Keratinocyte (primary cell): ENCODE data around the gene GRIK2. TPM values are rescaled to one million over a fixed set of nuclear protein-coding genes. Genes with fewer than 3 reads are reported as not detected.

Source experiments
- DNase-seq: peaks from one replicate; pipeline ENCODE4 v3.0.0-alpha.2; 2011; ENCODE audit warnings: low read depth, missing footprints, low spot score
- FAIRE-seq: peaks from 2 replicates; lab custom pipeline; 2011; peaks lifted over from hg19 to GRCh38; lab: Jason Lieb, UNC
- H2AFZ ChIP-seq: 2 replicates; pipeline ENCODE4 v1.6.0; 2012; ENCODE audit warnings: low read length, control low read depth, inconsistent platforms; ENCODE audit not compliant: control insufficient read depth
- H3K27ac ChIP-seq: 2 replicates; pipeline ENCODE4 v1.5.1; 2011; ENCODE audit warnings: low read length; ENCODE audit not compliant: control insufficient read depth, insufficient read depth
- H3K27me3 ChIP-seq: 3 replicates; pipeline ENCODE4 v1.6.0; 2011; ENCODE audit warnings: low read length; ENCODE audit not compliant: control insufficient read depth, insufficient read depth; ENCODE audit errors: extremely low read depth
- H3K36me3 ChIP-seq, 2 experiments: 2 replicates in 1 of 2; 3 replicates in 1 of 2; pipeline ENCODE4 v1.5.1; 2011; ENCODE audit warnings: low read length in 2 of 2, mild to moderate bottlenecking in 1 of 2; ENCODE audit not compliant: control insufficient read depth in 2 of 2, insufficient read depth in 2 of 2; ENCODE audit errors: extremely low read depth in 1 of 2
- H3K4me1 ChIP-seq: 3 replicates; pipeline ENCODE4 v1.5.1; 2011; ENCODE audit warnings: low read length; ENCODE audit not compliant: control insufficient read depth, insufficient read depth; ENCODE audit errors: extremely low read depth
- H3K4me2 ChIP-seq: 3 replicates; pipeline ENCODE4 v1.6.0; 2011; ENCODE audit warnings: low read depth, low read length; ENCODE audit not compliant: control insufficient read depth, insufficient read depth; ENCODE audit errors: extremely low read depth
- H3K4me3 ChIP-seq, 3 experiments: fragments of 200-600 bp in 1 of 3; sonication (generic) in 1 of 3; 2 replicates in 2 of 3; 3 replicates in 1 of 3; pipeline ENCODE4 v1.5.1; 2011 to 2016; ENCODE audit warnings: low read length in 3 of 3, mild to moderate bottlenecking in 3 of 3, control low read depth in 2 of 3, inconsistent platforms in 1 of 3, low read depth in 1 of 3, mixed read lengths in 1 of 3, mixed run types in 1 of 3, moderate library complexity in 1 of 3; ENCODE audit not compliant: control insufficient read depth in 2 of 3, insufficient read depth in 2 of 3; ENCODE audit errors: extremely low read depth in 1 of 3
- H3K79me2 ChIP-seq: 2 replicates; pipeline ENCODE4 v1.6.0; 2012; ENCODE audit warnings: low read length; ENCODE audit not compliant: control insufficient read depth, insufficient read depth
- H3K9ac ChIP-seq: 3 replicates; pipeline ENCODE4 v1.6.0; 2011; ENCODE audit warnings: low read length; ENCODE audit not compliant: control insufficient read depth, insufficient read depth; ENCODE audit errors: extremely low read depth
- H3K9me1 ChIP-seq: 3 replicates; pipeline ENCODE4 v1.6.0; 2011; ENCODE audit warnings: low read length; ENCODE audit not compliant: control insufficient read depth, insufficient read depth; ENCODE audit errors: extremely low read depth
- H3K9me3 ChIP-seq: 2 replicates; pipeline ENCODE4 v1.5.1; 2012; ENCODE audit warnings: low read depth, low read length; ENCODE audit not compliant: control insufficient read depth
- H4K20me1 ChIP-seq: 3 replicates; pipeline ENCODE4 v1.6.0; 2011; ENCODE audit warnings: low read length; ENCODE audit not compliant: control insufficient read depth, insufficient read depth; ENCODE audit errors: extremely low read depth
- CTCF ChIP-seq, 3 experiments: IDR thresholded peaks in 1 of 3; conservative IDR thresholded peaks in 1 of 3; optimal IDR thresholded peaks in 1 of 3; 2 replicates in 2 of 3; 3 replicates in 1 of 3; pipeline versions ENCODE3 to v1.5.1; 2011; ENCODE audit warnings: low read length in 3 of 3, mild to moderate bottlenecking in 3 of 3, moderate library complexity in 2 of 3, control low read depth in 1 of 3, inconsistent platforms in 1 of 3; ENCODE audit not compliant: insufficient read depth in 2 of 3; ENCODE audit errors: extremely low read depth in 1 of 3
- EZH2 ChIP-seq: IDR thresholded peaks from one replicate; pipeline ENCODE4 v1.6.1; 2012; ENCODE audit warnings: inconsistent platforms, mild to moderate bottlenecking, low read length, moderate library complexity
- dilution Hi-C: fragments of 300-500 bp; cut with MboI; formaldehyde crosslinking; loops from one replicate; pipeline ENCODE4 v1.7.0; 2020; ENCODE audit warnings: low sequenced_read_pairs; ENCODE audit not compliant: extremely low pct_ligation_motif_present
- polyA plus RNA-seq, 5 experiments: library from polyadenylated mRNA; depleted of rRNA in 3 of 5; stranded (reverse) in 3 of 5; stranded (forward) in 1 of 5; unstranded in 1 of 5; fragments of >200 nt; gene quantifications; 1 replicate in 1 of 5; 2 replicates in 3 of 5; 3 replicates in 1 of 5; pipeline versions ENCODE4 v1.2.1 to v1.2.3, GENCODE V29; 2011 to 2012; ENCODE audit warnings: missing spikeins in 2 of 5, low read depth in 1 of 5, low replicate concordance in 1 of 5

The GRIK2 gene
- polyA plus RNA-seq, 1 donor (not counting 4 experiments of a cell fraction or from before 2014, with no cell fraction given): 0.01 TPM

GRCh38 chr6:101747160-101747559 lies 353.7 kb downstream of the GRIK2 start:
- H3K27ac ChIP-seq: no peak overlapping the region
- no peaks in the 10 kb centered on the region for H3K27me3 ChIP-seq
- no peak overlapping the region for H3K9ac ChIP-seq
- no peak overlapping the region for H3K4me3 ChIP-seq
- no peak for TF ChIP-seq CTCF (optimal IDR thresholded peaks at IDR 0.05 in 1 of 3, IDR thresholded peaks at IDR 0.05 in 1 of 3, conservative IDR thresholded peaks at IDR 0.05 in 1 of 3; ENCODE audit: extremely low read depth in 1 of 3, insufficient read depth in 2 of 3, low read length in 3 of 3)
- TF ChIP-seq EZH2: no peak
- H3K79me2 ChIP-seq: no peaks in the 10 kb centered on the region
- H3K4me1 ChIP-seq: no peaks in the 10 kb centered on the region
- no peak for DNase-seq
- no peak overlapping the region for H2AFZ ChIP-seq
- dilution Hi-C loops: no loop called here
- no peak overlapping the region for H3K4me2 ChIP-seq
- no peaks in the 10 kb centered on the region for H3K9me3 ChIP-seq
- H3K9me1 ChIP-seq: no peaks in the 10 kb centered on the region
- no peaks in the 10 kb centered on the region for H3K36me3 ChIP-seq
- no peaks in the 10 kb centered on the region for H4K20me1 ChIP-seq
- no peak for FAIRE-seq

GRCh38 chr6:101747716-101748115 lies 354.2 kb downstream of the GRIK2 start:
- H3K9ac ChIP-seq: no peak overlapping the region
- no peak overlapping the region for H3K4me2 ChIP-seq
- H3K4me3 ChIP-seq: no peak overlapping the region
- H4K20me1 ChIP-seq: no peaks in the 10 kb centered on the region
- FAIRE-seq: no peak
- H2AFZ ChIP-seq: no peak overlapping the region
- no peaks in the 10 kb centered on the region for H3K9me1 ChIP-seq
- dilution Hi-C loops: no loop called here
- no peaks in the 10 kb centered on the region for H3K79me2 ChIP-seq
- H3K4me1 ChIP-seq: no peaks in the 10 kb centered on the region
- no peak for TF ChIP-seq EZH2
- no peak for TF ChIP-seq CTCF (optimal IDR thresholded peaks at IDR 0.05 in 1 of 3, IDR thresholded peaks at IDR 0.05 in 1 of 3, conservative IDR thresholded peaks at IDR 0.05 in 1 of 3; ENCODE audit: extremely low read depth in 1 of 3, insufficient read depth in 2 of 3, low read length in 3 of 3)
- H3K27ac ChIP-seq: no peak overlapping the region
- no peaks in the 10 kb centered on the region for H3K36me3 ChIP-seq
- H3K27me3 ChIP-seq: no peaks in the 10 kb centered on the region
- no peak for DNase-seq
- no peaks in the 10 kb centered on the region for H3K9me3 ChIP-seq
